HG03025 (cell line): ENCODE data around the gene GIT2.
"Not testable (repeated sequence)": the region's sequence is repeated elsewhere in the genome, so short reads cannot be mapped to it uniquely, and the experiment has no call there.

Experiments
- ATAC-seq: cut with Tn5 transposase; IDR thresholded peaks from one replicate; pipeline ENCODE4 v1.9.1; 2021; ENCODE audit warnings: mild to moderate bottlenecking, moderate library complexity; ENCODE audit not compliant: unreplicated experiment, low FRiP score

The GIT2 gene

DNA sequence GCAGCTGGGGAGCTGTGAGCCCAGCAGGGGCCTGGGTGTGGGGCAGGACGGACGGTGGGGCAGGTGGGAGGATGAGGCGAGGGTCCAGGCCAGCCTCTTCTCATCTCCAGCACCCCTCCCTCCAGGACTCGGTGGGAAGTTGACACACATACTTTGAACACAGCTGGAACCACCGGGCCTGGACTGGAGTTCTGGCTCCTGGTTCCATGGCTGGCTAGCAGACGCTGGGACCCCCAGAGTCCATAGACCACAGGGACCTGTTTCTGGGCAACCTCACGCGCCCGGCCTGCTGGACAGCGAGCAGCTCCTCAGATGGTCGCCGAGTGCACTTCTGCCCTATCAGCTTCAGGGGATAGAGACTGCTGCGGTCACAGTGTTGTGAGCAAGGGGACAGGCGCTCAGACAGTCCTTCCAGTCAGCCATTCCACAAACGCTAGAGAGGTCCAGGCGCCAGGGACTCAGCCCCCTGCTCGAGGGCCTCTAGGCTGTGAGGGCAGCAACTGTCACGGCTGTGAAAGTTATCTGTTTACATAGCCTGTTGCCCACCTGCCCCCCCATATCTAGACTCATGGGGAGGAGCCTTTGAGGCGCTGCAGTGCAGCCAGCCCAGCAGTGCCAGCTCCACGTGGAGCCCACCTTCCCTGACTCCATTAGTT, 70.9 kb downstream of the GIT2 start:
- no peak for ATAC-seq

GRCh38 chr12:109923481-109924245, 72.5 kb downstream of the GIT2 start:
- no peak for ATAC-seq

GRCh38 chr12:109923038-109923437, 73.1 kb downstream of the GIT2 start:
- ATAC-seq: no peak

DNA sequence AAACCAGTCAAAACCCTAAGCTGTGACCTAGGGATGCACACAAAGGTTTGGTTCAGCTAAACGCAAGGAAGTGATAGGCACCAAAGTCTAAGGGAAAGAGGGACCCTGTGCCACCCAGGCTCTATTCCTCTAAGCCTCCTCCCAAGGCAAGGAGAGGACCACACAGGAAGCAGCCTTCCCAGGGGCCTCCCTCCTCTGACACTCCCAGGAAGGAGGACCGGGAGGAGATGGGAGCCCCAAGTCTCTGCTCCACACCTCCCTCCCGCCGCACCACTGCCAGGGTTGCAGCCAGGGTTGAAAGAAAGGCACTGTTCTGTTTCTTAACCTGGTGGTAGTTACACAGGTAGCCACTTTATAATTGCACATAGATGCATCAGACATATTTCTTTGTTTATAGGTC, 74.2 kb downstream of the GIT2 start:
- ATAC-seq: no peak

GRCh38 chr12:109920261-109920780, 75.8 kb downstream of the GIT2 start:
- ATAC-seq: no peak

DNA sequence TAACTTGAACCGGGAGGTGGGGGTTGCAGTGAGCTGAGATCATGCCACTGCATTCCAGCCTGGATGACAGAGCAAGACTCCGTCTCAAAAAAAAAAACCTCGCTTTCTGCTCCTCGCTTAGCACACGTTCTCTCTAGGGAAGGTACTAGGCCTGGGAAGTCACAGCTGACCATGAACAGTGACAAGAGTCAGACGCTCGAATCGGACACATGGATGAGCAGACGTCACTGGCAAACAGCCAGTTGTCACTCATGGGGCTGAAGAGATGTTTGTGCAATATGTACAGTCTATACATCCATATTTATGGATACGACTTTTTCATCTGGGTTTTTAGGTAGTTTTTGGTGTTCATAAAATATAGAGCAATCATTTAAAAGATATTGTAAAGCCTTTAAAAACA, 76.7 kb downstream of the GIT2 start:
- ATAC-seq: no peak

GRCh38 chr12:109916045-109916444, 80.1 kb downstream of the GIT2 start:
- ATAC-seq: no peak

GRCh38 chr12:109915171-109916040, 80.8 kb downstream of the GIT2 start:
- no peak for ATAC-seq

- no peak for ATAC-seq
Measured at GRCh38 chr12:109914461-109914860, 81.7 kb downstream of the GIT2 start.

GRCh38 chr12:109912855-109913321, 83.3 kb downstream of the GIT2 start:
- ATAC-seq: no peak

DNA sequence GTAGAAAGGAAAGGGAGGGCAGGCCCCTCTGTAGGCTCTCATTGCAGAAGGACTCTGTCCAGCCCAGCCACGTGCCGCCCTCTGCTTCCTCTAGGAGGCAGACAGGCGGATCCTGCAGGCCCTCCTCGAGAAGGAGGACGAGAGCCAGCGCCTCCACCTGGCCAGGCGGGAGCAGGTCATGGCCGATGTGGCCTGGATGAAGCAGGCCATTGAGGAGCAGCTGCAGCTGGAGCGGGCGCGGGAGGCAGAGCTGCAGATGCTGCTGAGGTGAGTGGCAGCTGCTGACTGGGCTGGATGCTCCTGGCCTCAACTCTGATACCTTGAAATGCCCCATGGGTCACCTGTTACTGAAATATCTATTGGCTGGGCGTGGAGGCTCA, 85.2 kb downstream of the GIT2 start:
- ATAC-seq: no peak

GRCh38 chr12:109910254-109910968, 85.8 kb downstream of the GIT2 start:
- no peak for ATAC-seq

DNA sequence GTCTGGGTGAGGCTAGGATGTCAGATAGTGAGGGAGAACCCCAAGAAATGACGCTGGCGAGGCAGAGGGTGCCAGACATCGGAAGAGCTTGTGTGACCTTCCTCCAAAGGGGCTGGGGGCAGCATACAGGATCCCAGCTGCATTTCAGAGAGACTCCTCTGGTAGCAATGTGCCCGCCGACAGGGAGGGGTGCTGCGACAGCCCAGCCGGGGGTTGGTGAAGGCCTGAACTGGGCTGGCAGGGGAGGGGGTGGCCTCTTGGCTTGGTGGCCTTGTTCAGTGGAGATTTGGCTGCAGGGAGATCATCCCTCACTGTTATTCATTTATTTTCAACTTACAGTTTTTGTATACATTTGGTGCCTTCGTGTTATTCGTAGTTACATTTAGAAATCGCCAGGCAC, 90.9 kb downstream of the GIT2 start:
- ATAC-seq: no peak

DNA sequence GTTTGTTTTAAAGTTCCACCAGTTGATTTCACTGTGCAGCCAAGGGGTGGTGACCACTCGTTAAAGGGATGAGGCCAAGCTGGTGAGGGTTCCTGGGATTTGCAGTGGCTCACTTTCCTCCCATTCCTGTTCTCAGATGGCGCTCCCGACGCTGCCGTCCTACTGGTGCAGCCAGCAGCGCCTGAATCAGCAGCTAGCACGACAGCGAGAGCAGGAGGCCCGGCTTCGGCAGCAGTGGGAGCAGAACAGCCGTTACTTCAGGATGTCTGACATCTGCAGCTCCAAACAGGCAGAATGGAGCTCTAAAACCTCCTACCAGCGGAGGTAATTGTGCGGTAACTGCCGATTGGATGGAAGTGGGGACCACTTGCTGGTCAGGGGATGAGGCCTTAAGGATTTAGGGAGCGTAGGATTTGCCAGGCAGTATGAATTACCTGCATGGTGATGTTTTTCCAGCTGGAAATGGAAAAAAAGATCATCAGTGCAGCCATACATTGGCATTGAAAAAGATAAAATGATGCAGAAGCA, 93.2 kb downstream of the GIT2 start:
- ATAC-seq: no peak

DNA sequence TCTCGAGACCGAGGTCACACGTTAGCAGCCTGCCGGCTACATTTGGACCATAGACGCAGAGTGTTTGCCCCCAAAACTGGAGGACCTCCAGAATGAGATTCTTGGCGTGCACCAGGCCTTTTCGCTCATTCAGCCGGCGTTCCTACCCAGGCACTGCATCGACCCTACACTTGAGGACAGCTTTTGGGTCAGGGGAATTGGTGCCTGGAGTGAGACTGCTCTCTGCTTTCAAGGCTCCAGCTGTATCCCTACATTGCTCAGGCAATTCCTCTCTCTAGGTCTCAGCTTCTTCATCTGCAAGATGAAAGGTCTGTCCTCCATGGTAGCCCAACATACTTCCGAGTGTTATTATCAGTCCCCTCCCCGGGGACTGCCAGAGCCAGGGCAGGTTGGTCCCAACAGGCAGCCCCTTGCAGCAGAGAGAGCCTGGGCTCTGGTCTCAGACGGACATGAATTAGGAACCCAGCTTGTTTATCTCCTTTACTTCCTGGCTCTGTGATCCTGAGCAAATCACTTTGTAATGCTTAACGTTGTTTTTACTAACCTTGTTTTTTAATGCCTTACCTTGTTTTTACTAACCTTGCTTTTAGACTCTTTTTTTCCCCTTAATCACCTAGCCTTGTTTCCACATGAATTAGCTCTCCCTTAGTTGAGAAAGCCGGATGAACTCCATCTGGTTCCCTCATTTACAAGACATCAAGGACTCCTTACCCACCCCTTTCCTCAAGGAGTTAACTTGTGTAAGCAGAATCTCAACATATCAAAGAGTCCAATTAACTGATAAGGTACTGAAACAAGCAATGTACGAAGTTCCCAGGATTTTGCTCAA, 95.2 kb downstream of the GIT2 start:
- no peak for ATAC-seq

GRCh38 chr12:109899783-109900751, 96.1 kb downstream of the GIT2 start, which contains the start of gene TCHP:
TCHP (plus strand) TSS chr12:109900274; CDS start chr12:109903027, 2,753 bp downstream.
- no peak for ATAC-seq

DNA sequence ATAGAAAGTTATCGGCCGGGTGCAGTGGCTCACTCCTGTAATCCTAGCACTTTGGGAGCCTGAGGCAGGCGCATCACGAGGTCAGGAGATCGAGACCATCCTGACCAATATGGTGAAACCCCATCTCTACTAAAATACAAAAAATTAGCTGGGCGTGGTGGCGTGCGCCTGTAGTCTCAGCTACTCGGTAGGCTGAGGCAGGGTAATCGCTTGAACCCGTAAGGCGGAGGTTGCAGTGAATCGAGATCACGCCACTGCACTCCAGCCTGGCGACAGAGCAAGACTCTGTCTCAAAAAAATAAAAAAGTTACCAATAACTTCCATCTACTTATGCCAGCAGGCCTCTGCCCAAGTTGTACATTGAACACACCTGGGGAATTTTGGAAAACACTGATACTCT, 96.8 kb downstream of the GIT2 start:
- ATAC-seq: not testable (repeated sequence)

- ATAC-seq: no peak
Measured at GRCh38 chr12:109897029-109897428, 99.1 kb downstream of the GIT2 start.
